ENCODE data around the gene ZNF385D. TPM values are rescaled to one million over a fixed set of nuclear protein-coding genes. Genes with fewer than 3 reads are reported as not detected.

ZNF385D gene
- total RNA-seq, 1 donor from 2014 or later, result 13.5 TPM

GRCh38 chr3:21794291-21794690 is 43.3 kb upstream of the ZNF385D start:
- Histone ChIP-seq H3K27me3 (no peaks in the 10 kb centered on the region), H3K4me1 (peaks cover 10% of the 10 kb centered on the region), H3K27ac (no peak overlapping the region), H3K4me3 (no peak overlapping the region), H3K9me3 (no peaks in the 10 kb centered on the region), H3K36me3 (no peaks in the 10 kb centered on the region)
- no peak for DNase-seq (ENCODE audit: extremely low spot score in 2 of 2)
- no peak for TF ChIP-seq POLR2AphosphoS5 (IDR thresholded peaks at IDR 0.05; ENCODE audit: insufficient read depth in 1 of 2, low read depth in 1 of 2)
- TF ChIP-seq POLR2A (IDR thresholded peaks at IDR 0.05), result no peak
- no peak for TF ChIP-seq CTCF (IDR thresholded peaks at IDR 0.05)
- intact Hi-C loops (cut with DNase I), result no loop called here

GRCh38 chr3:21792176-21792575 is 41.2 kb upstream of the ZNF385D start:
- peaks cover 10% of the 10 kb centered on the region for H3K4me1 ChIP-seq
- no peak for TF ChIP-seq CTCF (IDR thresholded peaks at IDR 0.05)
- no peak for TF ChIP-seq POLR2AphosphoS5 (IDR thresholded peaks at IDR 0.05; ENCODE audit: insufficient read depth in 1 of 2, low read depth in 1 of 2)
- TF ChIP-seq POLR2A (IDR thresholded peaks at IDR 0.05), result no peak
- DNase-seq (ENCODE audit: extremely low spot score in 2 of 2), result no peak
- intact Hi-C loops (cut with DNase I), result no loop called here
- H3K27ac ChIP-seq, result no peak overlapping the region
- no peaks in the 10 kb centered on the region for H3K36me3 ChIP-seq
- no peaks in the 10 kb centered on the region for H3K9me3 ChIP-seq
- H3K27me3 ChIP-seq, result no peaks in the 10 kb centered on the region
- no peak overlapping the region for H3K4me3 ChIP-seq

DNA sequence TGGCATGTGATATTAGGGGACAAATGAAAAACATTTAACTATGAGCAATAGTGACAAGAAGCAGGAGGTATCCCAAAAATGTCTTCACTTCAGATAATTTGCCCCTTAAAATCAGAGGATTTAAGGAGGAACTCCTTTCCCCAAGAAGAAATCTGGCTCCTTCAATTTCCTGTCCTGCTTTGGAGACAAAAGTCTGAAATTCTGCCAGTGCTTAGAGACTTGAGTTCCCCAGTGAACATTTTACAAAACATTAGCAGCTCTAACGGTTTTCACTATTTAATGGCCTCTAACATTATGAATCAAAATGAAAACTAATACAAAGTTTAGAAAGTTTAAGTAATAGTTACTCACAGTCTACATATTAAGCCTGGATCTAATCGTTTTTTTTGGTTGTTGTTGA is 40.3 kb upstream of the ZNF385D start:
- intact Hi-C loops (cut with DNase I), result no loop called here
- Histone ChIP-seq H3K9me3 (no peaks in the 10 kb centered on the region), H3K36me3 (no peaks in the 10 kb centered on the region), H3K4me1 (peaks cover 10% of the 10 kb centered on the region), H3K27me3 (no peaks in the 10 kb centered on the region), H3K27ac (no peak overlapping the region), H3K4me3 (no peak overlapping the region)
- TF ChIP-seq POLR2AphosphoS5 (IDR thresholded peaks at IDR 0.05; ENCODE audit: insufficient read depth in 1 of 2, low read depth in 1 of 2), result no peak
- TF ChIP-seq CTCF (IDR thresholded peaks at IDR 0.05), result no peak
- no peak for TF ChIP-seq POLR2A (IDR thresholded peaks at IDR 0.05)
- no peak for DNase-seq (ENCODE audit: extremely low spot score in 2 of 2)

- no peak for TF ChIP-seq POLR2AphosphoS5 (IDR thresholded peaks at IDR 0.05; ENCODE audit: insufficient read depth in 1 of 2, low read depth in 1 of 2)
- TF ChIP-seq CTCF (IDR thresholded peaks at IDR 0.05), result no peak
- no peak for TF ChIP-seq POLR2A (IDR thresholded peaks at IDR 0.05)
- Histone ChIP-seq H3K9me3 (no peaks in the 10 kb centered on the region), H3K27ac (no peak overlapping the region), H3K4me3 (no peak overlapping the region), H3K36me3 (no peaks in the 10 kb centered on the region), H3K4me1 (peaks cover 7% of the 10 kb centered on the region), H3K27me3 (no peaks in the 10 kb centered on the region)
- DNase-seq (ENCODE audit: extremely low spot score in 2 of 2), result no peak
- intact Hi-C loops (cut with DNase I), result no loop called here
Observed at GRCh38 chr3:21790466-21790865, 39.5 kb upstream of the ZNF385D start.

DNA sequence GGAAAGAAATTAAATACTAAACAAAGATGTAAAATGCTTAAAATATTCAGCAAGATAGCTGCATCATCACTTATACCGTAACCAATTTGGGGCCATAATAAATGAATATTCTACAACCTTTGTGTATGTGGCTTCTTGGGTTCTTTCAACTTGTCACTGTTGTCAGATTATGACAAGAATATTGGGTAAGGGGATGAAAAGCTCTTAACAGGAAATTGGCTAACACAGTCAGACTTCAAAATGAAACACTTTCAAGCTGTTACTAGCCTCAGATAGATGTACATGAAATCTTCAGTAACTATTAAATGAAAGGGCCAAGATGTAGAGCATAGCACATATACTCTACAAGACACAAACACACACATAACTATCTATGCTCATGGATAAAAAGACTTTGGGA is 38.7 kb upstream of the ZNF385D start:
- TF ChIP-seq POLR2A (IDR thresholded peaks at IDR 0.05), result no peak
- TF ChIP-seq CTCF (IDR thresholded peaks at IDR 0.05), result no peak
- no peak for TF ChIP-seq POLR2AphosphoS5 (IDR thresholded peaks at IDR 0.05; ENCODE audit: insufficient read depth in 1 of 2, low read depth in 1 of 2)
- no peak for DNase-seq (ENCODE audit: extremely low spot score in 2 of 2)
- no peak overlapping the region for H3K4me3 ChIP-seq
- no peaks in the 10 kb centered on the region for H3K36me3 ChIP-seq
- H3K27ac ChIP-seq, result no peak overlapping the region
- H3K27me3 ChIP-seq, result no peaks in the 10 kb centered on the region
- H3K9me3 ChIP-seq, result no peaks in the 10 kb centered on the region
- H3K4me1 ChIP-seq, result no peaks in the 10 kb centered on the region
- intact Hi-C loops (cut with DNase I), result no loop called here
